ENCODE data around the gene HMOX1. TPM values are rescaled to one million over a fixed set of nuclear protein-coding genes. Genes with fewer than 3 reads are reported as not detected.

Gene HMOX1
- total RNA-seq, 3 donors from 2014 or later (not counting 1 experiment from before 2014, with no cell fraction given) = 7.5 to 61.6 (median 15.9) TPM

- no peak overlapping the region for H3K27ac Mint-ChIP-seq
- no peaks in the 10 kb centered on the region for H3K36me3 ChIP-seq (ENCODE audit: control insufficient read depth, insufficient read depth, low read length)
- no peak for TF ChIP-seq CTCF (IDR thresholded peaks at IDR 0.05)
- H3K27ac ChIP-seq (ENCODE audit: low read length) = no peak overlapping the region
- DNase-seq (no peak), ATAC-seq (no peak)
- no peaks in the 10 kb centered on the region for H3K27me3 ChIP-seq (ENCODE audit: control insufficient read depth, insufficient read depth, low read length)
- intact Hi-C loops (cut with micrococcal nuclease) = no loop called here
- peaks cover 36% of the 10 kb centered on the region for H3K4me1 ChIP-seq (ENCODE audit: control insufficient read depth, insufficient read depth, low read length)
- WGBS (ENCODE audit: insufficient coverage) = 91% methylated on average over 8 of the region's 8 CpGs
- H3K9me3 Mint-ChIP-seq = no peaks in the 10 kb centered on the region
- H3K4me1 Mint-ChIP-seq = peaks cover 22 to 30% of the 10 kb centered on the region in 2 donors
- H3K27me3 Mint-ChIP-seq (ENCODE audit: low read depth in 2 of 2) = no peaks in the 10 kb centered on the region
- H3K9me3 ChIP-seq (ENCODE audit: control insufficient read depth, insufficient read depth, low read length) = no peaks in the 10 kb centered on the region
- H3K4me3 Mint-ChIP-seq = no peak overlapping the region
- no peaks in the 10 kb centered on the region for H3K36me3 Mint-ChIP-seq
- no peak overlapping the region for H3K4me3 ChIP-seq (ENCODE audit: low read length)
Measured at GRCh38 chr22:35375526-35375925, 5.4 kb upstream of the HMOX1 start.

GRCh38 chr22:35376728-35377472 lies 4.0 kb upstream of the HMOX1 start:
- Mint-ChIP-seq H3K4me3 (peak overlapping the region; percentile 13), H3K36me3 (no peaks in the 10 kb centered on the region), H3K4me1 (peaks cover 28 to 37% of the 10 kb centered on the region in 2 donors), H3K27me3 (ENCODE audit: low read depth in 2 of 2) (no peaks in the 10 kb centered on the region), H3K27ac (peak overlapping the region; percentile 39 to 72), H3K9me3 (no peaks in the 10 kb centered on the region)
- 14% methylated on average over 17 of the region's 17 CpGs for WGBS (ENCODE audit: insufficient coverage)
- no peak for TF ChIP-seq CTCF (IDR thresholded peaks at IDR 0.05)
- intact Hi-C loops (cut with micrococcal nuclease) = no loop called here
- peak overlapping the region; percentile 5 for H3K27ac ChIP-seq (ENCODE audit: low read length)
- no peaks in the 10 kb centered on the region for H3K27me3 ChIP-seq (ENCODE audit: control insufficient read depth, insufficient read depth, low read length)
- H3K4me1 ChIP-seq (ENCODE audit: control insufficient read depth, insufficient read depth, low read length) = peaks cover 38% of the 10 kb centered on the region
- no peaks in the 10 kb centered on the region for H3K36me3 ChIP-seq (ENCODE audit: control insufficient read depth, insufficient read depth, low read length)
- ATAC-seq (peak in 2 of 3 donors; percentile 25 to 40), DNase-seq (peak; percentile 26 to 54)
- no peaks in the 10 kb centered on the region for H3K9me3 ChIP-seq (ENCODE audit: control insufficient read depth, insufficient read depth, low read length)
- no peak overlapping the region for H3K4me3 ChIP-seq (ENCODE audit: low read length)

GRCh38 chr22:35377735-35378134 lies 3.2 kb upstream of the HMOX1 start:
- DNase-seq = no peak
- no peaks in the 10 kb centered on the region for H3K27me3 ChIP-seq (ENCODE audit: control insufficient read depth, insufficient read depth, low read length)
- no peak for ATAC-seq
- no peak overlapping the region for H3K27ac ChIP-seq (ENCODE audit: low read length)
- Mint-ChIP-seq H3K9me3 (no peaks in the 10 kb centered on the region), H3K4me3 (peak overlapping the region; percentile 45), H3K4me1 (peaks cover 25 to 34% of the 10 kb centered on the region in 2 donors), H3K27ac (peak overlapping the region in 1 of 2 donors; percentile 72), H3K36me3 (no peaks in the 10 kb centered on the region), H3K27me3 (ENCODE audit: low read depth in 2 of 2) (no peaks in the 10 kb centered on the region)
- intact Hi-C loops (cut with micrococcal nuclease) = no loop called here
- H3K36me3 ChIP-seq (ENCODE audit: control insufficient read depth, insufficient read depth, low read length) = no peaks in the 10 kb centered on the region
- H3K4me1 ChIP-seq (ENCODE audit: control insufficient read depth, insufficient read depth, low read length) = peaks cover 34% of the 10 kb centered on the region
- TF ChIP-seq CTCF (IDR thresholded peaks at IDR 0.05) = no peak
- 85% methylated on average over 3 of the region's 3 CpGs for WGBS (ENCODE audit: insufficient coverage)
- H3K4me3 ChIP-seq (ENCODE audit: low read length) = no peak overlapping the region
- no peaks in the 10 kb centered on the region for H3K9me3 ChIP-seq (ENCODE audit: control insufficient read depth, insufficient read depth, low read length)

- Histone ChIP-seq H3K27ac (ENCODE audit: low read length) (no peak overlapping the region), H3K4me1 (ENCODE audit: control insufficient read depth, insufficient read depth, low read length) (peaks cover 34% of the 10 kb centered on the region), H3K36me3 (ENCODE audit: control insufficient read depth, insufficient read depth, low read length) (no peaks in the 10 kb centered on the region), H3K4me3 (ENCODE audit: low read length) (no peak overlapping the region), H3K27me3 (ENCODE audit: control insufficient read depth, insufficient read depth, low read length) (no peaks in the 10 kb centered on the region), H3K9me3 (ENCODE audit: control insufficient read depth, insufficient read depth, low read length) (no peaks in the 10 kb centered on the region)
- 80% methylated on average over 3 of the region's 3 CpGs for WGBS (ENCODE audit: insufficient coverage)
- Mint-ChIP-seq H3K36me3 (no peaks in the 10 kb centered on the region), H3K9me3 (no peaks in the 10 kb centered on the region), H3K27ac (no peak overlapping the region), H3K4me1 (peaks cover 25 to 34% of the 10 kb centered on the region in 2 donors), H3K4me3 (no peak overlapping the region), H3K27me3 (ENCODE audit: low read depth in 2 of 2) (no peaks in the 10 kb centered on the region)
- DNase-seq = no peak
- ATAC-seq = no peak
- no peak for TF ChIP-seq CTCF (IDR thresholded peaks at IDR 0.05)
- intact Hi-C loops (cut with micrococcal nuclease) = no loop called here
Measured at GRCh38 chr22:35378621-35379020, 2.3 kb upstream of the HMOX1 start.
